Glomerular endothelial cell (primary cell): ENCODE data around the gene NUDT2. TPM values are rescaled to one million over a fixed set of nuclear protein-coding genes. Genes with fewer than 3 reads are reported as not detected.
"Not testable (repeated sequence)": the region's sequence is repeated elsewhere in the genome, so short reads cannot be mapped to it uniquely, and the experiment has no call there.

Experiments used
- DNase-seq: peaks from one replicate; pipeline ENCODE4 v3.0.0-alpha.2; 2011; ENCODE audit warnings: low read depth, low spot score; ENCODE audit errors: extremely low read depth
- total RNA-seq: library from RNA; depleted of rRNA; stranded (reverse); fragments of >200 nt; gene quantifications from 2 replicates; pipeline ENCODE4 v1.2.3, GENCODE V29; 2015

NUDT2 gene
- total RNA-seq, 1 donor from 2014 or later = 29.7 TPM

DNA sequence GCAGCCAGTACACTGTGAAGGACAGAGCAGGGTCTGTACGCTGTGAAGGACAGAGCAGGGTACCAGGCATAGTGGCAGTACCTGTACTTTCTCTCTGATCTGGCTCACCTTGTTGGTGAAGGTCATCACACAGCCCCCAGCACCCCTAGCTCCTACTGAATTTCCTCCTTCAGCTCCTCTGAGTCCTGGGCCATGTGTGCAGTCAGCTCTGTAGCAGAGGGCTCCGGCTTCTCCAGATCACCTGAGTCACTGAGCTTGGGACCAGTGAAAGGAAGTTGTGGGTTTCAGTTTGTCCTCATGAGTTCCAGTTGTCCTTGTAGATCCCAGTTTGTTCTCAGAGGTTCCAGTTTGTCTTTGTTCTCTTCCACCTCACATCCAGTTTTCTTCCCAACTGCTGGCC lies 5.5 kb downstream of the NUDT2 start:
- DNase-seq = no peak

DNA sequence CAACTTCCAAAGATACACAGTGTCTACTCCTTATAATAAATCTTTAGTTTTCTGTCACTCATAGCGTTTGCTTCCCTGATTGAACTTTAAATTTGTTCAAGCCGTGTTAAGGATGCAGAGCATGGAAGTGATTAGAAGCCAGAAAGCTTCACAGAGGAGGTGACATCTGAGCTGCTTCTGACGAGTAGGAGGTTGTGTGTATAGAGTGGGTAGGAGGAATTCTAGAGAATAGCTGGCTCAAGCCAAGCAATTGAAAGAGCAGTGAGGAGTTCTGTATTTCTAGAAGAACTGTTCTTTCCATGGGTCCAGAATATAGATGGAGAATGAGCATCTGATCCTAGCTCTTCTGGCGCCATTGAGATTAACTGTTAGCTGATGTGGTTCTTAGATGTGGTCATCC lies 6.0 kb downstream of the NUDT2 start:
- DNase-seq = no peak

- no peak for DNase-seq
These were observed 8.0 kb downstream of the NUDT2 start for GRCh38 chr9:34337403-34337802.

DNA sequence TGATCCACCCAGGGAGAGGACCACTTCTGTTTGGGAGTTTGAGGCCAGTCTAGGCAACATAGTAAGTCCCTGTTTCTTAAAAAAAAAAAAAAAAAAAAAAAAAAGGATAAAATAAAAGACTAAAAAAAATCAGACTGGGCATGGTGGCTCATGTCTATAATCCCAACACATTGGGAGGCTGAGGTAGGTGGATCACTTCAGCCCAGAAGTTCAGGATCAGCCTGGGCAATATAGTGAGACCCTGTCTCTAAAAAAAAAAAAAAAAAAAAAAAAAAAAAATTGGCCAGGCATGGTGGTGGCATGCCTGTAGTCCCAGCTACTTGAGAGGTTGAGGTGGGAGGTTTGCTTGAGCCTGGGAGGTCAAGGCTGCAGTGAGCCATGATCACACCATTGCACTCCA lies 8.7 kb downstream of the NUDT2 start:
- not testable (repeated sequence) for DNase-seq

GRCh38 chr9:34338665-34339385 lies 9.5 kb downstream of the NUDT2 start:
- DNase-seq = no peak

DNA sequence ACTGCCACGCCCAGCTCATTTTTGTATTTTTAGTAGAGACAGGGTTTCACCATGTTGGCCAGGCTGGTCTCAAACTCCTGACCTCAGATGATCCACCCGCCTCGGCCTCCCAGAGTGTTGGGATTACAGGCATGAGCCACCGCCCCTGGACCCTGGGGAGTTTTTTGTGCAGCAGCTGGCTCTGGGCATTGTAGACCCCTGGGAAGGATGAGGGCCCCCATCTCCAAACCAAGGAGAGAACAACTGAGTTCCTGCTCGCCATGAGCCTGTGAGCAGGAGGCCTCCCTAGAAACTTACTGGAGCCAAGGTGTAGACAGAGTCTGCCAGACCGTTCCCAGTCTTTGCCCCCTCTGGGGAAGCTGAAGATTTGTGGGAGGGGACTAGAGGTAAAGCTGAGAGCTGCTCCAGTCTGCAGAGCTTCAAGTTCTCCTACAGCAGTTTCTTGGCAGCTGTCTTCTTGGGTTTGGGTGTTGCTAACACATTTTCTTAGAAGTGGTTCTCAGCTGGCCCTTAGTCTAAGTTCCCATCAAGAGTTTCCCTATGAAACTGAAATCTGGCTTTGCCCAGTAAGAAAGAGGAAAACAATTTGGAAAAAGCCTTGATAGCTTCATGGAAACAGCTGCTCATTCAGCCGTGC lies 12.4 kb downstream of the NUDT2 start:
- DNase-seq = no peak

DNA sequence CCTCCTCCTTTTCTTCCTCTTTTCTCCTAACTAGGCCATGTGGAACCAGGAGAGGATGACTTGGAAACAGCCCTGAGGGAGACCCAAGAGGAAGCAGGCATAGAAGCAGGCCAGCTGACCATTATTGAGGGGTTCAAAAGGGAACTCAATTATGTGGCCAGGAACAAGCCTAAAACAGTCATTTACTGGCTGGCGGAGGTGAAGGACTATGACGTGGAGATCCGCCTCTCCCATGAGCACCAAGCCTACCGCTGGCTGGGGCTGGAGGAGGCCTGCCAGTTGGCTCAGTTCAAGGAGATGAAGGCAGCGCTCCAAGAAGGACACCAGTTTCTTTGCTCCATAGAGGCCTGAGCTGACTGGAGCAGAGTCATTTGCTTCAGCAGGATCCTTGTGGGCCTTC lies 13.7 kb downstream of the NUDT2 start:
- DNase-seq = no peak

DNA sequence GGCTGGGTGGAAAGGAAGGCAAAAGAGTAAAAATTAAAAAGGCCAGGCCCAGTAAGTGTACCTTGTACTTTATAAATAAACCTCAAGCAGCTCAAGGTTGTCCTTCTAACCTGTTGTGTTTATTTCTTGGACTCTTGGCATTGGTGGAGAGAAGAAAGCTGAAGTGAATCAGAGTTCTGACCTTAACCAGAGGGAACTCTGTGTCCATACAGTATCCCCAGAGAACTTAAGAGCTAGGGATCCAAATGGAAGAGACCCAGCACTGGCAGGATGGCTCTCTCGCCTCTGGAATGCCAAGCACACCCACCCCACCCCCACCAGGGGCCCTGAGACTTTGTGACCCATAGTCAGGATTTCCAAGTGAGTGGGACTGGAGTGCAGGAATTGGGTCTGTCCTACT lies 14.2 kb downstream of the NUDT2 start:
- DNase-seq = no peak

GRCh38 chr9:34346873-34347799 lies 17.8 kb downstream of the NUDT2 start:
- DNase-seq = no peak

- no peak for DNase-seq
These were observed 18.4 kb downstream of the NUDT2 start for GRCh38 chr9:34347800-34348158.

- no peak for DNase-seq
These were observed 20.0 kb downstream of the NUDT2 start for GRCh38 chr9:34349324-34349723.

GRCh38 chr9:34352122-34352652 lies 22.8 kb downstream of the NUDT2 start:
- DNase-seq = not testable (repeated sequence)

DNA sequence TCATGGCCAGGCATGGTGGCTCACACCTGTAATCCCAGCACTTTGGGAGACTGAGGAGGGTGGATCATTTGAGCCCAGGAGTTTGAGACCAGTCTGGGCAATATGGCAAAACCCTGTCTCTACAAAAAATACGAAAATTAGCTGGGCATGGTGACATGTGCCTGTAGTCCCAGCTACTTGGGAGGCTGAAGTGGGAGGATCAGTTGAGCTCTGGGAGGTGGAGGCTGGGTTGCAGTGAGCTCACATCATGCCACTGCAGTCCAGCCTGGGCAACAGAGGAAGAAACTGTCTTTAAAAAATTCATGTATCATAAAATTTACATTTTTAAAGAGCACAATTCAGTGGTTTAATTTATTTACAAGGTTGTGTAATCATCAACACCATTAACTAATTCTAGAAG lies 23.6 kb downstream of the NUDT2 start:
- not testable (repeated sequence) for DNase-seq

GRCh38 chr9:34362614-34363214 lies 33.3 kb downstream of the NUDT2 start:
- no peak for DNase-seq

DNA sequence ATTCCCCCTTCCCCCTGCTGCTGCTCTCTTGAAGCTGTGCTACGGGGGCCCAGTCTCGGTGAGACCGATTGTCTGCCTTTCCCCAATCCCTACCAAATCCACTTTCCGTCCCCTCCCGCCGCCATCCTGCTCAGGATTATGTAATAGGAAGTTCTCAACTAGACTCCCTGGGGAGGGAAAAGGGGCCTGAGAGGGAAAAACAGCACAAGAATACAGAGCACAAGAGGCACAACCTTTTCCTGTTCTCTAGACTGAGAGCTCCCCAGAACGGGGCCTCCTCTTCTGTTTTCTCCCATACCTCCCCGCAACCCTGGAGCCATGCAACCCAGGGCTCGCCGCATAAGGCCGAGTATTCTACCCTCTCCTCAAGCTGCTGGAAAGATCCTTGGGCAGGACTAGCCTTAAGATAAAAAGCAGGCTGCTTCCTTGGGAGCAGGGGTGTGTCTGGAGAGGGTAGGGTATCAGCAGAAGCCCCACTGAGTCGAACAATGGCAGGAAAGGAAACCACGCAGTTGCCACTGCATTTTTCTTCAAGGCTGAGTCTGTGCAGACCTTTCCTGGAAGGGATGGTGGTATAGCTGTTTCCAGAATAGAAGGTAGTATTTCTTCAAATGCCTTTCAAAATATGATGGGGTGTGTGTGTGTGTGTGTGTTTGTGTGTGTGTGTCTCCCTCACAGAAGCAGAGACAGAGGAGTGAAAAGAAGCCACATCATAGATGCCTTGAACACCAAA lies 34.4 kb downstream of the NUDT2 start:
- DNase-seq = peak; percentile 52

GRCh38 chr9:34365282-34365681 lies 35.9 kb downstream of the NUDT2 start:
- DNase-seq = no peak

DNA sequence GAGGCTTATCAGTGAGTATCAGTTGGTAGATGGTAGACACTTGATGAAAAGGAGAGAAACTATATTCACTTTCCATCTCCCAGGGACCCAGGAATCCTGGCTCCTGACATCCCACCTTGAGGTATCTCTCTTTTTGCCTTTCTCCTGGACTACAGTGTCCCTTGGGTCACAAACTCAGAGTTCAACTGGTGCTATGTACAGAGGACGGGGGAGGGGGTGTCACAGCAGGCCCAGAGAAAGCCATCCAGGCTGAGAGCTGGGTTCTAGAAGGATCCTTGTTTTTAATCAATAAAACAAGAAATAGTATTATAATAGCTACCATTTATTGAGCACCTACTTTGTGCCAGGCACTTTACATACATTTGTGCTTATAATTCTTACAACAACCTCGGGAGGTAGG lies 37.0 kb downstream of the NUDT2 start:
- no peak for DNase-seq

DNA sequence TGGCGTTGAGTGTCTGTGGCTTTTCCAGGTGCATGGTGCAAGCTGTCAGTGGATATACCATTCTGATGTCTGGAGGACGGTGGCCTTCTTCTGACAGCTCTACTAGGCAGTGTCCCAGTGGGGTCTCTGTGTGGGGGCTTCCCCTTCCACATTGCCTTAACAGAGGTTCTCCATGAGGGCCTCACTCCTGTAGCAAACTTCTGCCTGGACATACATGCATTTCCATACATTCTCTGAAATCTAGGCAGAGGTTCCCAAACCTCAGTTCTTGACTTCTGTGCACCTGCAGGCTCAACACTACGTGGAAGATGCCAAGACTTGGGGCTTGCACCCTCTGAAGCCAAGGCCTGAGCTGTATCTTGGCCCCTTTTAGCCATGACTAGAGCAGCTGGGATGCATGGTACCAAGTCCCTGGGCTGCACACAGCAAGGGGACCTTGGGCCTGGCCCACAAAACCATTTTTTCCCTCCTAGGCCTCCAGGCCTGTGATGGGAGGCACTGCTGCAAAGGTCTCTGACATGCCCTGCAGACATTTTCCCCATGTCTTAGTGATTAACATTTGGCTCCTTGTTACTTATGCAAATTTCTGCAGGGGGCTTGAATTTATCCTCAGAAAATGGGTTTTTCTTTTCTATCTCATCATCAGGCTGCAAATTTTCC lies 38.5 kb downstream of the NUDT2 start:
- DNase-seq = not testable (repeated sequence)

GRCh38 chr9:34368796-34369195 lies 39.4 kb downstream of the NUDT2 start:
- DNase-seq = not testable (repeated sequence)

GRCh38 chr9:34369636-34370035 lies 40.3 kb downstream of the NUDT2 start:
- DNase-seq = no peak
